H1 (cell line): ENCODE data around the gene SUSD1. TPM values are rescaled to one million over a fixed set of nuclear protein-coding genes. Genes with fewer than 3 reads are reported as not detected.

Experiments
- BACH1 ChIP-seq: IDR thresholded peaks from 2 replicates; pipeline ENCODE4 v1.6.1; 2012; ENCODE audit warnings: low read length, improper control_type of control experiment
- CTBP2 ChIP-seq: IDR thresholded peaks from 2 replicates; pipeline ENCODE4 v1.7.0; 2011; ENCODE audit warnings: borderline replicate concordance, mild to moderate bottlenecking, moderate library complexity, mixed read lengths, low read length; ENCODE audit not compliant: insufficient read depth, insufficient read length
- EGR1 ChIP-seq: IDR thresholded peaks from 2 replicates; pipeline ENCODE4 v1.6.1; 2011; ENCODE audit warnings: low read depth, low read length, borderline replicate concordance
- KDM4A ChIP-seq: IDR thresholded peaks from one replicate; pipeline ENCODE4 v1.7.1; 2012; ENCODE audit warnings: low read depth, mild to moderate bottlenecking, moderate library complexity, low read length, inconsistent platforms; ENCODE audit not compliant: severe bottlenecking
- MAFK ChIP-seq: IDR thresholded peaks from 2 replicates; pipeline ENCODE4 v1.6.1; 2012; ENCODE audit warnings: low read depth, mild to moderate bottlenecking, improper control_type of control experiment, low read length
- RBBP5 ChIP-seq: IDR thresholded peaks from 2 replicates; pipeline ENCODE4 v1.7.1; 2012; ENCODE audit warnings: low read depth, mild to moderate bottlenecking, inconsistent platforms, low read length, moderate library complexity, borderline replicate concordance
- TAF7 ChIP-seq: optimal IDR thresholded peaks from 2 replicates; pipeline ENCODE3; 2011; ENCODE audit warnings: low read depth, mild to moderate bottlenecking, inconsistent platforms, low read length, moderate library complexity, borderline replicate concordance
- polyA plus RNA-seq, 7 experiments: library from polyadenylated mRNA; depleted of rRNA in 3 of 7; stranded (reverse) in 5 of 7; unstranded in 2 of 7; fragments of >200 nt in 5 of 7; fragments of 200-250 nt in 2 of 7; gene quantifications; 1 replicate in 5 of 7; 2 replicates in 1 of 7; 4 replicates in 1 of 7; pipeline versions ENCODE4 v1.2.1 to v1.2.3, GENCODE V29; 2011 to 2013; ENCODE audit warnings: missing spikeins in 2 of 7, mixed read lengths in 2 of 7
- total RNA-seq: library from RNA; stranded (reverse); fragmentation: NEBNext Ultra II Directional; extraction: Animal tissue kit (Norgen Biotek cat#: 25700); gene quantifications from 2 replicates; pipeline ENCODE4 v1.2.1, GENCODE V29; 2021
- TF ChIP-seq, protein P1 (sequence below): fragments of 300-600 bp; sonication (generic); IDR thresholded peaks from 2 replicates; pipeline ENCODE4 v1.7.1; 2012; ENCODE audit warnings: low read length, moderate library complexity, mild to moderate bottlenecking, inconsistent platforms; ENCODE audit not compliant: insufficient replicate concordance
- TF ChIP-seq, protein P2 (sequence below): IDR thresholded peaks from 2 replicates; pipeline ENCODE4 v1.6.1; 2012; ENCODE audit warnings: inconsistent platforms
- TF ChIP-seq, protein P3 (sequence below): IDR thresholded peaks from 2 replicates; pipeline ENCODE4 v1.6.1; 2011; ENCODE audit warnings: low read length, improper control_type of control experiment

Gene SUSD1
- total and polyA plus RNA-seq, 2 of the 8 experiments (the other 6 are each of a cell fraction or from before 2014, with no cell fraction given), result 2.8 to 7.2 TPM

DNA sequence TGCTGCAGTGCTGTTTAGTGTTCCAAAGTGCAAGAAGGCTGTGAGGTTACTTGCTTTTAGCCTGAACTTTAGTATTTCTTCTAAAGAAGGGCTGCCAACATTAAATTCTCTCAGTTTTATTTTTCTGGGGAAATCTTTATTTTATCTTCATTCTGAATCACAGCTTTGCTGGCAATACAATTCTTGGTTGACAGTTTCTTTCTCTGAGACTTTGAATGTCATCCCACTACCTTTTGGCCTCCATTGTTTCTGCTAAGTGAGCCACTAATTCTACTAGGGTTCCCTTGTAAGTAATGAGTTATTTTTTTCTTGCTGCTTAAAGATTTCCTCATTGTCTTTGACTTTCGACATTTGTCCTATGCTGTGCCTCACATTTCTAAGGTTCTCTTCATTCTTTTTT is 32.4 kb upstream of the SUSD1 start (continued):
- TF ChIP-seq, protein P1, sequence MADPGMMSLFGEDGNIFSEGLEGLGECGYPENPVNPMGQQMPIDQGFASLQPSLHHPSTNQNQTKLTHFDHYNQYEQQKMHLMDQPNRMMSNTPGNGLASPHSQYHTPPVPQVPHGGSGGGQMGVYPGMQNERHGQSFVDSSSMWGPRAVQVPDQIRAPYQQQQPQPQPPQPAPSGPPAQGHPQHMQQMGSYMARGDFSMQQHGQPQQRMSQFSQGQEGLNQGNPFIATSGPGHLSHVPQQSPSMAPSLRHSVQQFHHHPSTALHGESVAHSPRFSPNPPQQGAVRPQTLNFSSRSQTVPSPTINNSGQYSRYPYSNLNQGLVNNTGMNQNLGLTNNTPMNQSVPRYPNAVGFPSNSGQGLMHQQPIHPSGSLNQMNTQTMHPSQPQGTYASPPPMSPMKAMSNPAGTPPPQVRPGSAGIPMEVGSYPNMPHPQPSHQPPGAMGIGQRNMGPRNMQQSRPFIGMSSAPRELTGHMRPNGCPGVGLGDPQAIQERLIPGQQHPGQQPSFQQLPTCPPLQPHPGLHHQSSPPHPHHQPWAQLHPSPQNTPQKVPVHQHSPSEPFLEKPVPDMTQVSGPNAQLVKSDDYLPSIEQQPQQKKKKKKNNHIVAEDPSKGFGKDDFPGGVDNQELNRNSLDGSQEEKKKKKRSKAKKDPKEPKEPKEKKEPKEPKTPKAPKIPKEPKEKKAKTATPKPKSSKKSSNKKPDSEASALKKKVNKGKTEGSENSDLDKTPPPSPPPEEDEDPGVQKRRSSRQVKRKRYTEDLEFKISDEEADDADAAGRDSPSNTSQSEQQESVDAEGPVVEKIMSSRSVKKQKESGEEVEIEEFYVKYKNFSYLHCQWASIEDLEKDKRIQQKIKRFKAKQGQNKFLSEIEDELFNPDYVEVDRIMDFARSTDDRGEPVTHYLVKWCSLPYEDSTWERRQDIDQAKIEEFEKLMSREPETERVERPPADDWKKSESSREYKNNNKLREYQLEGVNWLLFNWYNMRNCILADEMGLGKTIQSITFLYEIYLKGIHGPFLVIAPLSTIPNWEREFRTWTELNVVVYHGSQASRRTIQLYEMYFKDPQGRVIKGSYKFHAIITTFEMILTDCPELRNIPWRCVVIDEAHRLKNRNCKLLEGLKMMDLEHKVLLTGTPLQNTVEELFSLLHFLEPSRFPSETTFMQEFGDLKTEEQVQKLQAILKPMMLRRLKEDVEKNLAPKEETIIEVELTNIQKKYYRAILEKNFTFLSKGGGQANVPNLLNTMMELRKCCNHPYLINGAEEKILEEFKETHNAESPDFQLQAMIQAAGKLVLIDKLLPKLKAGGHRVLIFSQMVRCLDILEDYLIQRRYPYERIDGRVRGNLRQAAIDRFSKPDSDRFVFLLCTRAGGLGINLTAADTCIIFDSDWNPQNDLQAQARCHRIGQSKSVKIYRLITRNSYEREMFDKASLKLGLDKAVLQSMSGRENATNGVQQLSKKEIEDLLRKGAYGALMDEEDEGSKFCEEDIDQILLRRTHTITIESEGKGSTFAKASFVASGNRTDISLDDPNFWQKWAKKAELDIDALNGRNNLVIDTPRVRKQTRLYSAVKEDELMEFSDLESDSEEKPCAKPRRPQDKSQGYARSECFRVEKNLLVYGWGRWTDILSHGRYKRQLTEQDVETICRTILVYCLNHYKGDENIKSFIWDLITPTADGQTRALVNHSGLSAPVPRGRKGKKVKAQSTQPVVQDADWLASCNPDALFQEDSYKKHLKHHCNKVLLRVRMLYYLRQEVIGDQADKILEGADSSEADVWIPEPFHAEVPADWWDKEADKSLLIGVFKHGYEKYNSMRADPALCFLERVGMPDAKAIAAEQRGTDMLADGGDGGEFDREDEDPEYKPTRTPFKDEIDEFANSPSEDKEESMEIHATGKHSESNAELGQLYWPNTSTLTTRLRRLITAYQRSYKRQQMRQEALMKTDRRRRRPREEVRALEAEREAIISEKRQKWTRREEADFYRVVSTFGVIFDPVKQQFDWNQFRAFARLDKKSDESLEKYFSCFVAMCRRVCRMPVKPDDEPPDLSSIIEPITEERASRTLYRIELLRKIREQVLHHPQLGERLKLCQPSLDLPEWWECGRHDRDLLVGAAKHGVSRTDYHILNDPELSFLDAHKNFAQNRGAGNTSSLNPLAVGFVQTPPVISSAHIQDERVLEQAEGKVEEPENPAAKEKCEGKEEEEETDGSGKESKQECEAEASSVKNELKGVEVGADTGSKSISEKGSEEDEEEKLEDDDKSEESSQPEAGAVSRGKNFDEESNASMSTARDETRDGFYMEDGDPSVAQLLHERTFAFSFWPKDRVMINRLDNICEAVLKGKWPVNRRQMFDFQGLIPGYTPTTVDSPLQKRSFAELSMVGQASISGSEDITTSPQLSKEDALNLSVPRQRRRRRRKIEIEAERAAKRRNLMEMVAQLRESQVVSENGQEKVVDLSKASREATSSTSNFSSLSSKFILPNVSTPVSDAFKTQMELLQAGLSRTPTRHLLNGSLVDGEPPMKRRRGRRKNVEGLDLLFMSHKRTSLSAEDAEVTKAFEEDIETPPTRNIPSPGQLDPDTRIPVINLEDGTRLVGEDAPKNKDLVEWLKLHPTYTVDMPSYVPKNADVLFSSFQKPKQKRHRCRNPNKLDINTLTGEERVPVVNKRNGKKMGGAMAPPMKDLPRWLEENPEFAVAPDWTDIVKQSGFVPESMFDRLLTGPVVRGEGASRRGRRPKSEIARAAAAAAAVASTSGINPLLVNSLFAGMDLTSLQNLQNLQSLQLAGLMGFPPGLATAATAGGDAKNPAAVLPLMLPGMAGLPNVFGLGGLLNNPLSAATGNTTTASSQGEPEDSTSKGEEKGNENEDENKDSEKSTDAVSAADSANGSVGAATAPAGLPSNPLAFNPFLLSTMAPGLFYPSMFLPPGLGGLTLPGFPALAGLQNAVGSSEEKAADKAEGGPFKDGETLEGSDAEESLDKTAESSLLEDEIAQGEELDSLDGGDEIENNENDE, result no peak
- TF ChIP-seq CTBP2 (no peak), BACH1 (no peak), KDM4A (no peak), TAF7 (no peak), RBBP5 (no peak), MAFK (no peak), EGR1 (no peak)
- TF ChIP-seq, protein P2, sequence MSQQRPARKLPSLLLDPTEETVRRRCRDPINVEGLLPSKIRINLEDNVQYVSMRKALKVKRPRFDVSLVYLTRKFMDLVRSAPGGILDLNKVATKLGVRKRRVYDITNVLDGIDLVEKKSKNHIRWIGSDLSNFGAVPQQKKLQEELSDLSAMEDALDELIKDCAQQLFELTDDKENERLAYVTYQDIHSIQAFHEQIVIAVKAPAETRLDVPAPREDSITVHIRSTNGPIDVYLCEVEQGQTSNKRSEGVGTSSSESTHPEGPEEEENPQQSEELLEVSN, result no peak
- TF ChIP-seq, protein P3, sequence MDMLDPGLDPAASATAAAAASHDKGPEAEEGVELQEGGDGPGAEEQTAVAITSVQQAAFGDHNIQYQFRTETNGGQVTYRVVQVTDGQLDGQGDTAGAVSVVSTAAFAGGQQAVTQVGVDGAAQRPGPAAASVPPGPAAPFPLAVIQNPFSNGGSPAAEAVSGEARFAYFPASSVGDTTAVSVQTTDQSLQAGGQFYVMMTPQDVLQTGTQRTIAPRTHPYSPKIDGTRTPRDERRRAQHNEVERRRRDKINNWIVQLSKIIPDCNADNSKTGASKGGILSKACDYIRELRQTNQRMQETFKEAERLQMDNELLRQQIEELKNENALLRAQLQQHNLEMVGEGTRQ, result no peak
